SK-N-SH (cell line): ENCODE measurements around the gene TADA2A. TPM values are rescaled to one million over a fixed set of nuclear protein-coding genes. Genes with fewer than 3 reads are reported as not detected.

Experiments used
- CTCF ChIA-PET: fragments of 300-600, 350-600 bp; formaldehyde crosslinking; extraction: SDS; loops from one replicate; lab custom pipeline; 2021; lab: Yijun Ruan, JAX
- POLR2A ChIA-PET: fragments of 350-600 bp; sonication (Branson Sonifier 250); formaldehyde crosslinking; extraction: SDS; loops from one replicate; lab custom pipeline; 2020; ENCODE audit warnings: antibody characterized with exemption, inconsistent platforms; lab: Yijun Ruan, JAX
- DNase-seq: peaks from one replicate; pipeline ENCODE4 v3.0.0; 2012
- H2AFZ ChIP-seq: fragments of 200-600 bp; sonication (generic); 2 replicates; pipeline ENCODE4 v1.8.1; 2016; ENCODE audit warnings: antibody characterized with exemption, mild to moderate bottlenecking, low read depth
- H3F3A ChIP-seq: fragments of 200-600 bp; sonication (generic); replicated peaks from 2 replicates; pipeline ENCODE3; 2016; ENCODE audit warnings: antibody characterized with exemption, mild to moderate bottlenecking; ENCODE audit not compliant: insufficient read depth
- H3K27ac ChIP-seq, 2 experiments: fragments of 200-500 bp in 1 of 2; fragments of 200-600 bp in 1 of 2; sonication (Bioruptor generic) in 1 of 2; sonication (generic), shearing (Covaris generic) in 1 of 2; 2 replicates each; pipeline versions ENCODE4 v1.5.1 to v1.6.1; 2014 to 2016; ENCODE audit warnings: low read depth in 2 of 2, inconsistent platforms in 1 of 2, low read length in 1 of 2, mild to moderate bottlenecking in 1 of 2, mixed read lengths in 1 of 2
- H3K27me3 ChIP-seq: fragments of 200-600 bp; sonication (generic), shearing (Covaris generic); 2 replicates; pipeline ENCODE4 v1.6.1; 2016; ENCODE audit warnings: mixed run types; ENCODE audit not compliant: insufficient read depth
- H3K36me3 ChIP-seq, 2 experiments: fragments of 200-500 bp in 1 of 2; fragments of 200-600 bp in 1 of 2; sonication (Bioruptor generic) in 1 of 2; sonication (generic) in 1 of 2; replicated peaks in 1 of 2; 2 replicates each; pipeline versions ENCODE3 to v1.5.1; 2014 to 2016; ENCODE audit warnings: low read length in 1 of 2, mild to moderate bottlenecking in 1 of 2; ENCODE audit not compliant: insufficient read depth in 2 of 2, control insufficient read depth in 1 of 2
- H3K4me1 ChIP-seq, 2 experiments: fragments of 200-500 bp in 1 of 2; fragments of 200-600 bp in 1 of 2; sonication (Bioruptor generic) in 1 of 2; sonication (generic), shearing (Covaris generic) in 1 of 2; 2 replicates each; pipeline versions ENCODE4 v1.5.1 to v1.6.1; 2014 to 2016; ENCODE audit warnings: low read depth in 1 of 2, low read length in 1 of 2, mixed run types in 1 of 2; ENCODE audit not compliant: insufficient read depth in 2 of 2, control insufficient read depth in 1 of 2
- H3K4me2 ChIP-seq: fragments of 200-600 bp; sonication (generic), shearing (Covaris generic); 2 replicates; pipeline ENCODE4 v1.6.1; 2017; ENCODE audit warnings: mixed run types
- H3K4me3 ChIP-seq, 2 experiments: fragments of 200-500 bp in 1 of 2; fragments of 200-600 bp in 1 of 2; sonication (Bioruptor generic) in 1 of 2; sonication (generic), shearing (Covaris generic) in 1 of 2; 2 replicates each; pipeline versions ENCODE4 v1.5.1 to v1.8.1; 2014 to 2016; ENCODE audit warnings: low read depth in 2 of 2, inconsistent platforms in 1 of 2, low read length in 1 of 2, mild to moderate bottlenecking in 1 of 2, mixed read lengths in 1 of 2, moderate library complexity in 1 of 2
- H3K79me2 ChIP-seq: fragments of 200-600 bp; sonication (generic); 2 replicates; pipeline ENCODE4 v1.8.1; 2017; ENCODE audit warnings: mild to moderate bottlenecking; ENCODE audit not compliant: insufficient read depth
- H3K9ac ChIP-seq: fragments of 200-600 bp; sonication (generic); 2 replicates; pipeline ENCODE4 v1.6.1; 2017; ENCODE audit warnings: mixed run types
- H3K9me2 ChIP-seq: fragments of 200-600 bp; sonication (generic); 2 replicates; pipeline ENCODE4 v1.6.1; 2017; ENCODE audit warnings: mixed run types
- H3K9me3 ChIP-seq: fragments of 200-600 bp; sonication (generic); 2 replicates; pipeline ENCODE4 v1.6.1; 2017; ENCODE audit warnings: mixed run types, mild to moderate bottlenecking, moderate library complexity
- H4K20me1 ChIP-seq: fragments of 200-600 bp; sonication (generic); 2 replicates; pipeline ENCODE4 v1.6.1; 2017; ENCODE audit warnings: mild to moderate bottlenecking, mixed run types; ENCODE audit not compliant: insufficient read depth
- CHD2 ChIP-seq: fragments of 150-350 bp; IDR thresholded peaks from 2 replicates; pipeline ENCODE4 v1.6.1; 2018; ENCODE audit warnings: low read length; ENCODE audit not compliant: partially characterized antibody
- CTCF ChIP-seq: fragments of 200-600 bp; sonication (generic); IDR thresholded peaks from 2 replicates; pipeline ENCODE4 v1.6.1; 2017; ENCODE audit warnings: antibody characterized with exemption, mild to moderate bottlenecking, moderate library complexity
- FOXJ3 ChIP-seq: sonication (generic); formaldehyde crosslinking; IDR thresholded peaks from 2 replicates; pipeline ENCODE4 v1.5.1; 2020; ENCODE audit warnings: mild to moderate bottlenecking, missing genetic modification reagents
- FOXM1 ChIP-seq: IDR thresholded peaks from 2 replicates; pipeline ENCODE4 v1.4.0; 2012; ENCODE audit warnings: low read depth, mild to moderate bottlenecking
- GATA2 ChIP-seq: sonication (generic); formaldehyde crosslinking; IDR thresholded peaks from 2 replicates; pipeline ENCODE4 v1.5.0; 2020; ENCODE audit warnings: mild to moderate bottlenecking, missing genetic modification reagents
- IRF3 ChIP-seq: fragments of 150-350 bp; IDR thresholded peaks from 2 replicates; pipeline ENCODE4 v1.6.1; 2016; ENCODE audit warnings: mild to moderate bottlenecking, low read depth, low read length
- MEF2A ChIP-seq: IDR thresholded peaks from 2 replicates; pipeline ENCODE4 v1.4.0; 2012; ENCODE audit warnings: low read depth, borderline replicate concordance
- POLR2AphosphoS5 ChIP-seq: IDR thresholded peaks from 2 replicates; pipeline ENCODE4 v1.6.1; 2012; ENCODE audit warnings: low read depth, low read length
- RCOR1 ChIP-seq: fragments of 150-350 bp; IDR thresholded peaks from 2 replicates; pipeline ENCODE4 v1.6.1; 2017; ENCODE audit warnings: antibody characterized with exemption, low read length
- RFX5 ChIP-seq: IDR thresholded peaks from 2 replicates; pipeline ENCODE4 v1.6.1; 2012; ENCODE audit warnings: mild to moderate bottlenecking, improper control_type of control experiment, low read length
- SMC3 ChIP-seq: IDR thresholded peaks from 2 replicates; pipeline ENCODE4 v1.6.1; 2012; ENCODE audit warnings: low read depth, low read length, improper control_type of control experiment
- TCF12 ChIP-seq: IDR thresholded peaks from 2 replicates; pipeline ENCODE4 v1.4.0; 2012
- ZBTB33 ChIP-seq: IDR thresholded peaks from 2 replicates; pipeline ENCODE4 v1.4.0; 2012; ENCODE audit warnings: low read depth, borderline replicate concordance
- WGBS: methylation state at CpG from one replicate; pipeline ENCODE4 v1.1.6; 2017; ENCODE audit warnings: low lambda C conversion rate; 5-methylcytosine and 5-hydroxymethylcytosine counted together
- polyA plus RNA-seq, 3 experiments: library from polyadenylated mRNA; depleted of rRNA; stranded (reverse); fragments of >200 nt; gene quantifications; 2 replicates each; pipeline ENCODE4 v1.2.3, GENCODE V29; 2012

Gene TADA2A
- polyA plus RNA-seq, 1 of the 3 experiments (the other 2 are of a cell fraction): 9.7 TPM

- ChIA-PET POLR2A (interaction anchor here (0.6 kb wide), 1 partner anchor 16 kb away, joined by 3 read pairs; no protein-coding TSS in a partner anchor), CTCF (interaction anchor here (0.8 to 4.9 kb wide), 2 partner anchors 13 to 17 kb away, joined by 3 to 35 read pairs; no protein-coding TSS in a partner anchor)
- 0 out of 2 replicates have a peak, but pooled peaks cover 10% of the 10 kb centered on the region for H4K20me1 ChIP-seq
- peak overlapping the region; percentile 99 for H3K4me2 ChIP-seq
- H2AFZ ChIP-seq: peak overlapping the region; percentile 93; the same call in 1 of the 2 replicates
- peaks cover 7% of the 10 kb centered on the region for H3F3A ChIP-seq
- no peak for DNase-seq
- no peaks in the 10 kb centered on the region for H3K27me3 ChIP-seq
- no peak for TF ChIP-seq SMC3
- no peak for TF ChIP-seq CHD2
- no peak for TF ChIP-seq RFX5
- no peak for TF ChIP-seq TCF12
- no peak for TF ChIP-seq ZBTB33
- TF ChIP-seq FOXJ3: no peak
- TF ChIP-seq FOXM1: no peak
- TF ChIP-seq MEF2A: no peak
- no peak for TF ChIP-seq RCOR1
- no peak for TF ChIP-seq CTCF
- TF ChIP-seq GATA2: no peak
- no peak for TF ChIP-seq POLR2AphosphoS5
- H3K4me3 ChIP-seq: peak overlapping the region; percentile 75 to 78
- H3K9me3 ChIP-seq: no peaks in the 10 kb centered on the region
- peaks cover 35% of the 10 kb centered on the region; the same call in 1 of the 2 replicates for H3K79me2 ChIP-seq
- peak overlapping the region; percentile 70 for H3K9ac ChIP-seq
- peak overlapping the region; percentile 64 to 66; a peak in 3 of 4 replicates for H3K27ac ChIP-seq
- no peaks in the 10 kb centered on the region for H3K9me2 ChIP-seq
- 67% methylated on average over 16 of the region's 18 CpGs for WGBS
- no peaks in the 10 kb centered on the region for H3K36me3 ChIP-seq
- peaks cover 0 to 13% of the 10 kb centered on the region in 2 experiments; a peak in 2 of 4 replicates for H3K4me1 ChIP-seq
These were observed 47.0 kb upstream of the TADA2A start for GRCh38 chr17:37359682-37360188.

- Histone ChIP-seq H3K4me1 (peaks cover 0 to 13% of the 10 kb centered on the region in 2 experiments; a peak in 2 of 4 replicates), H3F3A (peaks cover 7% of the 10 kb centered on the region), H3K27ac (no peak overlapping the region), H3K36me3 (no peaks in the 10 kb centered on the region), H3K9me3 (no peaks in the 10 kb centered on the region), H3K27me3 (no peaks in the 10 kb centered on the region), H4K20me1 (0 out of 2 replicates have a peak, but pooled peaks cover 7% of the 10 kb centered on the region), H2AFZ (no peak overlapping the region), H3K9me2 (no peaks in the 10 kb centered on the region), H3K9ac (no peak overlapping the region), H3K4me3 (no peak overlapping the region), H3K4me2 (no peak overlapping the region), H3K79me2 (peaks cover 26% of the 10 kb centered on the region; the same call in 1 of the 2 replicates)
- TF ChIP-seq IRF3: no peak
- 66% methylated on average over 3 of the region's 3 CpGs for WGBS
- no peak for DNase-seq
- ChIA-PET POLR2A (no interaction called here), CTCF (interaction anchor here (1.5 to 4.9 kb wide), 2 partner anchors 12 to 37 kb away, joined by 3 to 35 read pairs; no protein-coding TSS in a partner anchor)
These were observed 46.1 kb upstream of the TADA2A start for GRCh38 chr17:37360632-37361031.
